Tibial nerve (tissue), 4 donors: ENCODE results near the gene EARS2.

Experiments
- CTCF ChIP-seq, 5 experiments: fragments of 200-600 bp in 3 of 5; fragments of 450-650 bp in 2 of 5; sonication (generic) in 3 of 5; IDR thresholded peaks; one replicate each; pipeline ENCODE4 v1.5.1; 2016 to 2019; ENCODE audit warnings: antibody characterized with exemption in 5 of 5, mild to moderate bottlenecking in 3 of 5, moderate library complexity in 2 of 5
- EP300 ChIP-seq, 2 donors: sonication (generic); formaldehyde crosslinking; IDR thresholded peaks; one replicate each; pipeline ENCODE4 v1.6.1; 2017; ENCODE audit warnings: antibody characterized with exemption in 2 of 2, mild to moderate bottlenecking in 1 of 2
- POLR2A ChIP-seq, 2 donors: fragments of 450-650 bp; IDR thresholded peaks; one replicate each; pipeline ENCODE4 v1.6.1; 2017; ENCODE audit warnings: antibody characterized with exemption in 2 of 2, mild to moderate bottlenecking in 2 of 2, moderate library complexity in 2 of 2

DNA sequence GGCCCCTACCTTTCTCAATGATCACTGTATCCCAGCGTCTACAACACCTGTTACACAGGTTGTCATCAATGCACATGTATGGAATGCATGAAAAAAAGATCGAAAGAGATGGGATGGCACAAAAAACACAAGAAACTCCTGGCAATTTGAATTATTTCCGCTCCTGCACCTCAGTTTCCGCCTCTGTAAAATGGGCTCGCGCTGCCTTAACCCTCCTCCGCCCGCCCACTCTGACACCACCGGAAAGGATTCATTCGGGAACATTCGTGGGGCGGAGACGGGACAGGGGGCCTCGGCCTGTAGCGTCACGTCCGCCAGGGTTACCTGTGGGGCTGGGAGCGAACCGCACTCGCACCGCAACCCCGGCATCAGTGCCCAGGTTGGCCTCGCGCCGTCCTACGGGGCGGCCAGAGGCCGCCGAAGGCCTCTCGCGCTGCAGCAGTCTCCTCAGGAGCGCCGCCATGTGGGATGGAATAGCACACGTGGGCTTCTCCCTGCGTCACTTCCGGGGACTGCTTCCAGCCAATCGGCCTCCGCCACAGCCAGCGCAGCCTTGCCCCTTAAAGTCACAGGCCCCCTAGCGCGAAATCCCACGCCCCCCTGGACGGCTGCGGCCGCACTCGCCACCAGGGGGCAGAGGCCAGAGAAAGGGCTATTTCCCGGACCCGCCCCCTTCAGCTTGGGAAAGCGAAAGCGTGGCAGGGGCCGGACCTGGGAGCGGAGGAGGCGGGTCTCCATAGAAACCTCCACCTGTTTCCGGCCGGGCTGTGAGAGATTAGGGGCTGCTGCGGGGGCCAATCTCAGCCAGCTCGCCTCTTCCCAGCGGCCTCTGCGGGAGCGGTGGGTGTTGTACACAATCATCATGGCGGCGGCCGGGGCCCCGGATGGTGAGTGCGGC, at the start of gene EARS2, which contains the start of gene UBFD1:
- peak; percentile 89 to 98 (median 95) for TF ChIP-seq CTCF (IDR thresholded peaks at IDR 0.05)
- peak in 1 of 2 donors; percentile 37 for TF ChIP-seq POLR2A (IDR thresholded peaks at IDR 0.05)
- TF ChIP-seq EP300 (IDR thresholded peaks at IDR 0.05), result peak; percentile 79 to 86
